Lung (tissue), 12 donors: ENCODE measurements around the gene NUDT4. TPM values are rescaled to one million over a fixed set of nuclear protein-coding genes. Genes with fewer than 3 reads are reported as not detected.

ENCODE experiments used
- ATAC-seq: fragments of 200-7000 bp; cut with Tn5 transposase; one replicate; pipeline ENCODE4 v1.9.1; 2020; ENCODE audit warnings: moderate number of reproducible peaks; ENCODE audit not compliant: insufficient read depth, low FRiP score
- DNase-seq, 3 donors: peaks; one replicate each; pipeline ENCODE4 v3.0.0-alpha.2; 2013 to 2017
- H3K27ac ChIP-seq, 2 donors: one replicate each; pipeline ENCODE4 v1.5.1; 2013; ENCODE audit warnings: mild to moderate bottlenecking in 2 of 2, moderate library complexity in 2 of 2, control low read depth in 1 of 2, inconsistent platforms in 1 of 2, low read depth in 1 of 2, low read length in 1 of 2
- H3K27me3 ChIP-seq, 3 donors: one replicate each; pipeline ENCODE4 v1.5.1; 2013; ENCODE audit warnings: low read length in 2 of 3; ENCODE audit not compliant: control insufficient read depth in 3 of 3, insufficient read depth in 3 of 3
- H3K36me3 ChIP-seq, 4 donors: one replicate each; pipeline ENCODE4 v1.5.1; 2013; ENCODE audit warnings: low read length in 4 of 4, mild to moderate bottlenecking in 1 of 4, moderate library complexity in 1 of 4; ENCODE audit not compliant: control insufficient read depth in 4 of 4, insufficient read depth in 4 of 4
- H3K4me1 ChIP-seq, 5 donors: one replicate each; pipeline ENCODE4 v1.5.1; 2013; ENCODE audit warnings: low read length in 5 of 5, mild to moderate bottlenecking in 2 of 5, moderate library complexity in 1 of 5; ENCODE audit not compliant: control insufficient read depth in 5 of 5, insufficient read depth in 5 of 5
- H3K4me3 ChIP-seq: one replicate; pipeline ENCODE4 v1.5.1; 2013; ENCODE audit warnings: mild to moderate bottlenecking, control low read depth, moderate library complexity
- H3K9ac ChIP-seq, 2 donors: one replicate each; pipeline ENCODE4 v1.5.1; 2013; ENCODE audit warnings: low read length in 2 of 2, control low read depth in 1 of 2; ENCODE audit not compliant: insufficient read depth in 1 of 2
- H3K9me3 ChIP-seq, 4 donors: one replicate each; pipeline ENCODE4 v1.5.1; 2013; ENCODE audit warnings: low read length in 3 of 4, mild to moderate bottlenecking in 1 of 4, moderate library complexity in 1 of 4; ENCODE audit not compliant: control insufficient read depth in 4 of 4, insufficient read depth in 3 of 4
- WGBS, 2 donors: extraction: QIAGEN DNeasy Blood & Tissue Kit; methylation state at CpG; one replicate each; pipeline ENCODE4 v1.1.7; 2013; 5-methylcytosine and 5-hydroxymethylcytosine counted together
- polyA plus RNA-seq, 2 donors: library from polyadenylated mRNA; stranded (reverse); fragments of 200-250 nt; gene quantifications; one replicate each; pipeline ENCODE4 v1.2.1, GENCODE V29; 2013
- total RNA-seq, 2 donors: library from RNA; depleted of rRNA in 1 of 2; stranded (reverse); fragments of >200 nt in 1 of 2; gene quantifications; one replicate each; pipeline ENCODE4 v1.2.1, GENCODE V29; 2014 to 2021
- TF ChIP-seq, protein P1 (sequence below): IDR thresholded peaks from 2 replicates; pipeline ENCODE4 v1.5.1; 2012; ENCODE audit warnings: mild to moderate bottlenecking; ENCODE audit errors: control extremely low read depth, extremely low read depth
- donor health status: control.
- donor health status: control.
- donor health status: Bipolar disorder and iron deficiency.
- donor health status: healthy.
- donor health status: DM: yes; HTN: yes; CAD: no.

The NUDT4 gene
- total and polyA plus RNA-seq, 4 donors, result 20.8 to 102 (median 39.3) TPM

DNA sequence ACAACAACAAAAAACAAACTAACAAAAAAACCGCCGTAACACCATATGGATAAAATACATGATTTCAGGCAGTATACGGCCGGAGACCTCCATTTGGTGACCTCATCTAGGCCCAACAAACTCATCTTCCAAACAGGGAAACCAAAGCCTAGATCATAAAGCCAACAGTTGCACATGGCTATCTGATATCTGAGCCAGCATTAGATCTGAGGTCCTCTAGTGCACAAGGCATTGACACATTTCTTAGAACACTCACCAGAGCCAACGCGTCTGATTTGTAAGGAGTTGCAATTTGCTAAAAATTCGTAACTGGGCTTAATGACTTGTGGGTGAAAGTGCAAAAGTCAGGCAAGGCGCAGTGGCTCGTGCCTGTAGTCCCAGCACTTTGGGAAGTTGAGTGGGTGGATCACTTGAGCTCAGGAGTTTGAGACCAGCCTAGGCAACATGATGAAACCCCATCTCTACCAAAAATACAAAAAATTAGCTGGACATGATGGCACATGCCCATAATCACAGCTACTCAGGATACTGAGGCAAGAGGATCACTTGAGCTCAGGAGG lies 42.0 kb upstream of the NUDT4 start:
- Histone ChIP-seq H3K4me1 (peaks cover 0 to 10% (median 0%) of the 10 kb centered on the region in 5 donors), H3K27me3 (no peaks in the 10 kb centered on the region), H3K9ac (no peak overlapping the region), H3K9me3 (no peaks in the 10 kb centered on the region), H3K4me3 (no peak overlapping the region), H3K36me3 (no peaks in the 10 kb centered on the region), H3K27ac (peak overlapping the region in 1 of 2 donors; percentile 22)
- no peak for DNase-seq
- 90 to 95% methylated on average over 9 of the region's 9 CpGs for WGBS, 2 donors
- no peak for ATAC-seq
- TF ChIP-seq, protein P1, sequence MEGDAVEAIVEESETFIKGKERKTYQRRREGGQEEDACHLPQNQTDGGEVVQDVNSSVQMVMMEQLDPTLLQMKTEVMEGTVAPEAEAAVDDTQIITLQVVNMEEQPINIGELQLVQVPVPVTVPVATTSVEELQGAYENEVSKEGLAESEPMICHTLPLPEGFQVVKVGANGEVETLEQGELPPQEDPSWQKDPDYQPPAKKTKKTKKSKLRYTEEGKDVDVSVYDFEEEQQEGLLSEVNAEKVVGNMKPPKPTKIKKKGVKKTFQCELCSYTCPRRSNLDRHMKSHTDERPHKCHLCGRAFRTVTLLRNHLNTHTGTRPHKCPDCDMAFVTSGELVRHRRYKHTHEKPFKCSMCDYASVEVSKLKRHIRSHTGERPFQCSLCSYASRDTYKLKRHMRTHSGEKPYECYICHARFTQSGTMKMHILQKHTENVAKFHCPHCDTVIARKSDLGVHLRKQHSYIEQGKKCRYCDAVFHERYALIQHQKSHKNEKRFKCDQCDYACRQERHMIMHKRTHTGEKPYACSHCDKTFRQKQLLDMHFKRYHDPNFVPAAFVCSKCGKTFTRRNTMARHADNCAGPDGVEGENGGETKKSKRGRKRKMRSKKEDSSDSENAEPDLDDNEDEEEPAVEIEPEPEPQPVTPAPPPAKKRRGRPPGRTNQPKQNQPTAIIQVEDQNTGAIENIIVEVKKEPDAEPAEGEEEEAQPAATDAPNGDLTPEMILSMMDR, result no peak

DNA sequence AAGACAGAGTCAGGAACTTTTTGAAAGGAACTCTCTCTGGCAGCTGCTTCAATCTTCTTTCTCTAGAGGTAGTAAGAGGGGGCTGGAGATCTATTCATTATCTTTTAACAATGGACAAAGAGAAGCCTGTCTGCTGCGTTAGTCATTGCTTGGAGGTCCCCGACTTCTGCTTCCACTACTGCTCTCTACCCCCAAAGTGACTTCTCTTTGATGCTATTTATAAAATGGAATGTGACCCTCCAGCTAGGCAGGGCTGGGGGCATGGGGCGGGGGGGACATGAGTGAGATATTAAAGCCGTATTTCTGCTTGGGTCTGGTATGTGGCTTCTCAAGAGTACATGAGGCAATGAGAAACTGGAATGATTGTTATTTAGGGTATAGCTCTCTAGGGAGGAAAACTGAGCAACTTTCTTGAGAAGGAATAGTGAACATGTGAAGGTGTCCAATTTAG lies 41.4 kb upstream of the NUDT4 start:
- Histone ChIP-seq H3K4me3 (no peak overlapping the region), H3K36me3 (no peaks in the 10 kb centered on the region), H3K9me3 (no peaks in the 10 kb centered on the region), H3K27me3 (no peaks in the 10 kb centered on the region), H3K4me1 (peaks cover 0 to 10% (median 0%) of the 10 kb centered on the region in 5 donors), H3K27ac (peak overlapping the region in 1 of 2 donors; percentile 18), H3K9ac (no peak overlapping the region)
- 53 to 62% methylated on average over 4 of the region's 4 CpGs for WGBS, 2 donors
- ATAC-seq, result no peak
- TF ChIP-seq, protein P1, result no peak
- DNase-seq, result peak; percentile 35 to 59 (median 56)

DNA sequence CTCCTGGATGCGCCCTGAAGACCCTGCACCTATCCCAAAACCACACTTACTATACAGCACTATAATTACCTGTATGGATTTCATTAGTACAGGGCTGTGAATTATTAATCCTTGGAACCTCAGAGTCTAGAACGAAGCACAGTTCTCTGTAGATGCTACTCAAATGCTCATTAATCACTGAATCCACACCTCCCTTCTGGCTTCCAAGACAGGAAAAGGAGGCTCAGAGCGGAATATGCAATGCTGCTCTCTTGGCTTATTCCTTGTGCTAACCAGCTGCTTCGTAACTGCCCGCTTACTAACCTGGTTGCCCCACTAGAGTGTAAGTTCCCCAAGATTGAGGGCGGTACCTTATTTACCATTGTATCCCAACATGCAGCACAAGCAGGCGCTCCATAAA lies 39.1 kb upstream of the NUDT4 start:
- Histone ChIP-seq H3K4me1 (peaks cover 0 to 10% (median 0%) of the 10 kb centered on the region in 5 donors), H3K9me3 (no peaks in the 10 kb centered on the region), H3K27ac (no peak overlapping the region), H3K27me3 (no peaks in the 10 kb centered on the region), H3K36me3 (no peaks in the 10 kb centered on the region), H3K9ac (no peak overlapping the region), H3K4me3 (no peak overlapping the region)
- TF ChIP-seq, protein P1, result no peak
- 94 to 98% methylated on average over 7 of the region's 7 CpGs for WGBS, 2 donors
- DNase-seq, result no peak
- no peak for ATAC-seq

DNA sequence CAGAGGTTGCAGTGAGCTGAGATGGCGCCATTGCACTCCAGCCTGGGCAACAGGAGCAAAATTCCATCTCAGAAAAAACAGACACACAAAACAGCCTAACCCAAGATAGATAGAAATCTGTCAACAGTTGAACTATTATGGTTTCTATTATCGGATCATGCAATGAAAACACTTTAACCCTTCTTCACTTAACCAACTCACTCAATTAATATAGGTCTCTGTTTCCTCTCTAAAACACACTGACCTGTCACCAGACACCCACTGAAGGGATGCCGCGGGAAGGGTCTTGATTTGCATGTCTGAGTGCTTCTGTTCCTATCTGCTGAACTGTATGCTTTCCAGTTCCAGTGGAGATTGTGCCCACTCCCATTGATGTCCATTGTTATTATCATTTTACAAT lies 38.0 kb upstream of the NUDT4 start:
- ATAC-seq, result no peak
- no peak for DNase-seq
- Histone ChIP-seq H3K27me3 (no peaks in the 10 kb centered on the region), H3K4me1 (peaks cover 0 to 10% (median 0%) of the 10 kb centered on the region in 5 donors), H3K36me3 (no peaks in the 10 kb centered on the region), H3K9ac (no peak overlapping the region), H3K27ac (no peak overlapping the region), H3K4me3 (no peak overlapping the region), H3K9me3 (no peaks in the 10 kb centered on the region)
- TF ChIP-seq, protein P1, result no peak
- 92 to 94% methylated on average over 4 of the region's 4 CpGs for WGBS, 2 donors
